ENCODE measurements around the gene PRXL2B. TPM values are rescaled to one million over a fixed set of nuclear protein-coding genes. Genes with fewer than 3 reads are reported as not detected.
"Not testable (repeated sequence)": the region's sequence is repeated elsewhere in the genome, so short reads cannot be mapped to it uniquely, and the experiment has no call there.

Gene PRXL2B
- total RNA-seq, 4 donors from 2014 or later, result 8.2 to 33.9 (median 11.3) TPM

DNA sequence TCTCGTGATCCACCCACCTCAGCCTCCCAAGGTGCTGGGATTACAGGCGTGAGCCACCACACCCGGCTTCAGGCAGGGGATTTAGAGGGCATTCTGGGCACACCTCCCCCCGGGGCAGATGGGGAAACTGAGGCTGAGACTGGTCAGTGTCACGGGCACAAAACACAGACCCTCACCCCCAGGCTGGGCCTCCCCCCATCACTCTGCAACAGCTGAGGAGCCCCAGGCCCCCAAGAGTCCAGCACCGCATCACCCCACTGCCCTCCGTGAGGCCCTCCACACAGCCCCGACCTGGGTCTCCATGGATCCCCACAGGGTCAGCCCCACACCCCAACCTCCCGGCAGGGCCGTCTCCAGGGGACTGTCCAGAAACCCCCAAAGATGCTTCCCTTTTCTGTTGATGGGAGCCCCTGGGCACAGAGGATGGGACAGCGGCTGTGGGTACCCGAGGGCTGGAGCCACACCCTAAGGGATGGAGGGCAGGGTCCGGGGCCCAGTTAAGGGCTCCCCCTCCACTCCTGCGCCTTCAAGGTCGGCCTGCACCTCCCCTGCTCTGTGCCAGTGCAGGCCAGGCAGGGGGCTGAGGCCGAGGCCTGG lies 19.4 kb upstream of the PRXL2B start:
- Histone ChIP-seq H3K9me3 (no peaks in the 10 kb centered on the region), H3K4me1 (no peaks in the 10 kb centered on the region), H3K36me3 (peaks cover 0 to 17% (median 6%) of the 10 kb centered on the region in 3 donors), H3K27ac (no peak overlapping the region), H3K27me3 (peaks cover 0 to 44% (median 0%) of the 10 kb centered on the region in 4 donors), H3K4me3 (no peak overlapping the region)
- 29 to 91% methylated on average over 2 to 4 of the region's 16 CpGs for WGBS, 2 donors
- TF ChIP-seq POLR2A (IDR thresholded peaks at IDR 0.05), result no peak
- intact Hi-C loops (cut with DNase I), result no loop called here
- DNase-seq, result no peak

DNA sequence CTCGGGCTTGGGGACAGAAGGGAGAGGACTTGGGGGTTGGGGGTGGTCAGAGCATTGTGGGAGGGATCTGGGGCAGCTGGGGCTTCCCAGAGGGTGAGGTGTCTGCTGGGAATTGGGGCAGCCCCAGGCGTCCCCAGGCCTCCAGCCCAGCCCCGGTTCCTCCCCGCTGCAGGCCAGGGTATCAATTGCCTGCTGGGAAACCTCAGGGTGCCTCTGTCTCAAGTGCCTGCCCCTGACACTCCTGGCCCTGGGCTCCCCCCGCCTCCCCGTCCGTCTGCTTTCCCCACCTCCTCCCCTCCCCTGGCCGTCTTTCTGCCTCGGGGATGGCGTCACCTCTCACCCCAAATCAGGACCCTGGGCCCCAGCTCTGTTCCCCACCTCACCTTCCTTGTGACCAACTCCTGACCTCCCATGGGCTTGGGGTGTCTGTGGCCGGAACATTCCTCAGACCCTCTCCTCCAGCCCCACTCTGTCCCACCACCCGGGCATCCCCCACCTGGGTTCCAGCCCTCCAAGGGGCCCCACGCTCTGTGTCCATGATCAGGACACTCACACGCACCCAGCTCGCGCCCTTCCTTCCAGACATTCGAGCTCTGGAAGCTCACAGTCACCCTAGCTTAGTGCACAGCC lies 18.3 kb upstream of the PRXL2B start:
- H3K4me1 ChIP-seq; intact Hi-C loops (cut with DNase I): not testable (repeated sequence)

GRCh38 chr1:2569060-2569459 lies 17.5 kb upstream of the PRXL2B start:
- intact Hi-C loops (cut with DNase I), result no loop called here
- H3K27me3 ChIP-seq, result peaks cover 0 to 57% (median 0%) of the 10 kb centered on the region in 4 donors
- H3K4me3 ChIP-seq, result no peak overlapping the region
- no peaks in the 10 kb centered on the region for H3K36me3 ChIP-seq
- no peak for DNase-seq
- no peak overlapping the region for H3K27ac ChIP-seq
- WGBS, 2 donors, result 86% methylated on average over 7 of the region's 17 CpGs; no CpG with 5 or more reads in 1 of the 2 donors
- no peaks in the 10 kb centered on the region for H3K4me1 ChIP-seq
- TF ChIP-seq, protein P1, sequence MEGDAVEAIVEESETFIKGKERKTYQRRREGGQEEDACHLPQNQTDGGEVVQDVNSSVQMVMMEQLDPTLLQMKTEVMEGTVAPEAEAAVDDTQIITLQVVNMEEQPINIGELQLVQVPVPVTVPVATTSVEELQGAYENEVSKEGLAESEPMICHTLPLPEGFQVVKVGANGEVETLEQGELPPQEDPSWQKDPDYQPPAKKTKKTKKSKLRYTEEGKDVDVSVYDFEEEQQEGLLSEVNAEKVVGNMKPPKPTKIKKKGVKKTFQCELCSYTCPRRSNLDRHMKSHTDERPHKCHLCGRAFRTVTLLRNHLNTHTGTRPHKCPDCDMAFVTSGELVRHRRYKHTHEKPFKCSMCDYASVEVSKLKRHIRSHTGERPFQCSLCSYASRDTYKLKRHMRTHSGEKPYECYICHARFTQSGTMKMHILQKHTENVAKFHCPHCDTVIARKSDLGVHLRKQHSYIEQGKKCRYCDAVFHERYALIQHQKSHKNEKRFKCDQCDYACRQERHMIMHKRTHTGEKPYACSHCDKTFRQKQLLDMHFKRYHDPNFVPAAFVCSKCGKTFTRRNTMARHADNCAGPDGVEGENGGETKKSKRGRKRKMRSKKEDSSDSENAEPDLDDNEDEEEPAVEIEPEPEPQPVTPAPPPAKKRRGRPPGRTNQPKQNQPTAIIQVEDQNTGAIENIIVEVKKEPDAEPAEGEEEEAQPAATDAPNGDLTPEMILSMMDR (IDR thresholded peaks at IDR 0.05), result no peak
- H3K9me3 ChIP-seq, result peaks cover 0 to 6% (median 0%) of the 10 kb centered on the region in 3 donors

More for the DNA sequence above, 18.3 kb upstream of the PRXL2B start:
- H3K27me3 ChIP-seq, result peaks cover 0 to 50% (median 0%) of the 10 kb centered on the region in 4 donors
- not testable (repeated sequence) for H3K9me3 ChIP-seq, H3K4me3 ChIP-seq, DNase-seq, H3K36me3 ChIP-seq, H3K27ac ChIP-seq
- WGBS, 2 donors, result 20 to 64% methylated on average over 1 to 5 of the region's 17 CpGs

GRCh38 chr1:2569703-2570102 lies 16.9 kb upstream of the PRXL2B start:
- WGBS, 2 donors, result 80 to 86% methylated on average over 3 to 5 of the region's 13 CpGs
- not testable (repeated sequence) for DNase-seq, H3K27ac ChIP-seq

DNA sequence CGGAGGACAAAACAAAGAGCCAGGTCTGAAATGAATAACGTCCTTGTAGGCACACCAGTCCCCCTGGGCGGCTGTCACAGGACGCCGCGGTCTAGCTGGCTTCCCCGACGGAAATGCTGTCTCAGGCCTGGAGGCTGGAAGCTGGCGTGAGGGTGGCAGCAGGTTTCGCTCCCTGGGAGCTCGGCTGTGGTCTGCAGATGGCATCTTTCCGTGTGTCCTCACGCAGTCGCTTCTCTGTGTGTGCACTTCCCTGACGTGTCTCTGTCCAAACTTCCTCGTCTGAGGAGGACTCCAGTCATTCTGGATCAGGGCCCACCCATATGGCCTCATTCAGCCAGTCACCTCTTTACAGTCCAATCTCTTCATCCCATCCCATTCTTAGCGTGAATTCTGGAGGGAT lies 16.2 kb upstream of the PRXL2B start:
- TF ChIP-seq, protein P1 (IDR thresholded peaks at IDR 0.05), result no peak
- no peak for TF ChIP-seq POLR2A (IDR thresholded peaks at IDR 0.05)
- 78 to 82% methylated on average over 15 to 16 of the region's 17 CpGs for WGBS, 2 donors
- no peak overlapping the region for H3K27ac ChIP-seq

More at GRCh38 chr1:2569703-2570102, 16.9 kb upstream of the PRXL2B start:
- H3K4me3 ChIP-seq; H3K4me1 ChIP-seq; intact Hi-C loops (cut with DNase I); H3K36me3 ChIP-seq; H3K9me3 ChIP-seq: not testable (repeated sequence)
- H3K27me3 ChIP-seq, result peaks cover 0 to 59% (median 0%) of the 10 kb centered on the region in 4 donors

GRCh38 chr1:2571348-2571747 lies 15.2 kb upstream of the PRXL2B start:
- no peak overlapping the region for H3K27ac ChIP-seq
- no peaks in the 10 kb centered on the region for H3K36me3 ChIP-seq
- TF ChIP-seq, protein P1 (IDR thresholded peaks at IDR 0.05), result no peak
- no peak for TF ChIP-seq POLR2A (IDR thresholded peaks at IDR 0.05)
- intact Hi-C loops (cut with DNase I), result no loop called here
- DNase-seq, result no peak
- peaks cover 0 to 64% (median 0%) of the 10 kb centered on the region in 4 donors for H3K27me3 ChIP-seq
- H3K4me1 ChIP-seq, result peaks cover 7 to 9% (median 8%) of the 10 kb centered on the region in 3 donors
- peaks cover 0 to 6% (median 0%) of the 10 kb centered on the region in 3 donors for H3K9me3 ChIP-seq
- H3K4me3 ChIP-seq, result no peak overlapping the region
- 82 to 89% methylated on average over 5 to 9 of the region's 9 CpGs for WGBS, 2 donors

More for the DNA sequence above, 16.2 kb upstream of the PRXL2B start:
- H3K27me3 ChIP-seq, result peaks cover 0 to 62% (median 0%) of the 10 kb centered on the region in 4 donors
- H3K4me3 ChIP-seq, result no peak overlapping the region
- H3K4me1 ChIP-seq, result no peaks in the 10 kb centered on the region
- intact Hi-C loops (cut with DNase I), result no loop called here
- peaks cover 0 to 6% (median 0%) of the 10 kb centered on the region in 3 donors for H3K9me3 ChIP-seq
- H3K36me3 ChIP-seq, result no peaks in the 10 kb centered on the region
- DNase-seq, result no peak
